GM12801 (cell line): ENCODE results near the gene MAML2.

Experiments
- CTCF ChIP-seq: IDR thresholded peaks from one replicate; pipeline ENCODE4 v1.5.1; 2011; ENCODE audit warnings: control low read depth; ENCODE audit not compliant: insufficient read length; ENCODE audit errors: extremely low read depth

MAML2 gene

GRCh38 chr11:96384156-96384555 is 41.2 kb upstream of the MAML2 start:
- TF ChIP-seq CTCF = no peak

- TF ChIP-seq CTCF = no peak
These were observed 33.8 kb upstream of the MAML2 start for GRCh38 chr11:96376796-96377195.

- no peak for TF ChIP-seq CTCF
These were observed 30.8 kb upstream of the MAML2 start for GRCh38 chr11:96373826-96374225.

DNA sequence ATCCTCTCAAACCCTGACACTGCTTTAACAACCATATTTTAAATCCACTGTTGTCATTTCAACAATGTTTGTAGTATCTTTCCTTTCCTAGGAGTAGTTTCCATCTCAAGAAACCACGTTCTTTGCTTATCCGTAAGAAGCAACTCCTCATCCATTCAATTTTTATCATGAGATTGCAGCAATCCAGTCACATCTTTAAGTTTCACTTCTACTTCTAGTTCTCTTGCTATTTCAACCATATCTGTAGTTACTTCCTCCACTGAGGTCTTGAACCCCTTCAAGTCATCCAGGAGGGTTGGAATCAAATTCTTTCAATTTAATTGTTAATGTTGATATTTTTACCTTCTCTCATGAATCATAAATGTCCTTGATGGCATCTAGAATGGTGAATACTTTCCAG is 24.3 kb upstream of the MAML2 start:
- TF ChIP-seq CTCF = no peak

GRCh38 chr11:96366024-96366423 is 23.0 kb upstream of the MAML2 start:
- TF ChIP-seq CTCF = no peak

- TF ChIP-seq CTCF = no peak
These were observed 22.5 kb upstream of the MAML2 start for GRCh38 chr11:96365493-96365892.

- TF ChIP-seq CTCF = no peak
These were observed 18.8 kb upstream of the MAML2 start for GRCh38 chr11:96361778-96362177.

DNA sequence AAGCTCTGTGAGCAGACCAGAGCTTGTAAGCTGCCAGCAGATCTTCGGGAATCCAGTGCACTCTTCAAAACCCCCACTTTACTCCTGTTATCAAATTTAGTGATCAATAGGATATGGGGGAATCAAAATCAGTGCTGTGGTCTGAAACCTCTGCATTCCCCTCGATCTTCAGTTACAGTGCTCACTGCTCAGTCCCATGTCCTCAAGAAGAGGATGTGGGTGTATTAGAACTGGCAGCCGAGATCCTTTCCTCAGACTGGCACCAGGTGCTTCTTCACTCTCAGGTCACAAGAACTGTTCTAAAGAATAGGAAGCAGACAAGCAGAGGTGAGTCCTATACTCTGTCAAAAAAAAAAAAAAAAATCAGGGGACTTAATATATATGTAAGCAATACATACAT is 15.3 kb upstream of the MAML2 start:
- TF ChIP-seq CTCF = no peak
